ENCODE measurements around the gene HSPH1.
"Not testable (repeated sequence)": the region's sequence is repeated elsewhere in the genome, so short reads cannot be mapped to it uniquely, and the experiment has no call there.

HSPH1 gene

DNA sequence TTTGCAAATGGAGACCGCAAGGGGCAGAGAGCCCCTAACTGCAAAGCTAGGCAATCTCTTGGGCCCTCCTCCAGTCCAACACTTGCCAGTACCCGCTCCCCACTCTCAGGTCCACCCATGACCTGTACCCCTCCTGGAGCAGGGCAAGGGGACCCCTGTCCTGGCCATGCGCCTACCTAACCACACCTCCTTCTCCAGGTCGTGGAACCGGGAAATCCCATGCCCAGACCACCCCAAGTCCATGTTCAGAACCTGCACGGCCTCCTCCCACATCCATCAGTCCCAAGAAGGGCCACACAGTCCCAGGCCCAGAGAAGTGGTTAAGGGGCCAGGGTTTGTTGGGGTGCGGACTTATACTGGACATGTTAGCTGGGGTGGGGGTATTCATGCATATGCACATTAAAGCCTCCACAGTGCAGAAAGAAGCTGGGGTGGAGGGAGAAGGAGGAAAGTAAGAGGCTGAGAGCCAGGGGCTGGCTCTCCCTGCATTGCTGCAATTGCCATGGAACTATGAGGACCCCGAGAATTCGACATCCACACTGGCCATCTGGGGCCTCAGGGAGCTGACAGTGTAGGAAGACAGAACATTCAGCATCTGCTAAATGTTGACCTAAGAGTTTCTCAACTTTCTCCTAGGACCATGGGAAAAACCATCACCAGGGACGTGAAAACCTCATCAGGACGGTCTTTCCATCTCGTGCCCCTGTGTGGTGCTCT, 39.0 kb downstream of the HSPH1 start:
- DNase-seq, result no peak

DNA sequence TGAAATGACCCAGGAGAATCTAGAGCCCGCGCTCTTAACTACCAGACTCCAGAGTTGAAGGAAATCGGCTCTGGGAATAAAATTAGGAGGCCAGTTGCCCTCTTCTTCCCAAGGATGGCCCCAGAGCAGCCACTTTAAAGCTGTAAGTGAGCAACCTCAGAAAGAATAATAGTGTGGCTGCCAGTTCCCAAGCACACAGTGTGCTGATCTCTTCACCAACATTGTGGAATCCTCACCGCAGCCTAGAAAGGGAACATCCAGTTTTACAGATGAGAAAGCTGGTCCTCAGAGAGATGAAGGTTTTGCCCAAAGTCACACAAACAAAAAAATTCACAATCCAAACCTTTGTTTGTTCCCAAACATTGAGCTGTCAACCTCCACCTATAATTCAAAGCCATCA, 39.6 kb downstream of the HSPH1 start:
- no peak for DNase-seq

DNA sequence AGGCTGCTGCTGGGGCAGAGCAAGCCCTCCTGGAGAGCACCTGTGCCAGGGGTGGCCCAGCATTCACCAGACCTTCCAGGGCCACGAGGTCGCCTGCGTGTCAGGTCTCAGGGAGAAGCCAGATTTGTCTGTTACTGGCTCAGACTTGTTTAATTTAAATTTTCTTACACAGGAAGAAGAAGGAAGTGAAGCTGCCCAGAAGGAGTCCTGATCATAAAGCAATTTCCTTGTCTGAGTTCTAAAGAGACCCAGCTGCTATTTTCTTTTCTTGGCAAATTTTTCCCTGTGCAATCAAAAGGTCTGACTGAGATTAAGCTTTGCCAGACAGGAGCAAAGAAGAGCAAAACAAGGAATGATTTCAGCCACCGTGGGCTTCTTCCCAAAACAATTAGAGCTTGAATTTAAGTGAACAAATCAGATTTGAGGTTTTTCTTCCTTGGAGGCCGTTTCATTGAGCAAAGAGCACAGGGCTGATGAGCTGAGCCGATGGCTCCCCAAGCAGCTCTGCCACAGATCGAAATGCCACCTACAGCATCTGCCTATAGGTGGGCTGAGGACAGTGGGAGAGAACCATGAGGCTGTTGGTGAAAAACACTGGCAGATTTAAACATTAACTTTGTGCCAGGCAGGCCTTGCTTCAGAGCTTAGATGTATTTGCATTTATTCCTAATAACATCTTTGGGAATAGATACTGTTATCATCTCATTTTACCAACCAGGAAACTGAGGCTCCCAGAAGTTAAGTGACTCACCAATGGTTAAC, 40.1 kb downstream of the HSPH1 start:
- no peak for DNase-seq

DNA sequence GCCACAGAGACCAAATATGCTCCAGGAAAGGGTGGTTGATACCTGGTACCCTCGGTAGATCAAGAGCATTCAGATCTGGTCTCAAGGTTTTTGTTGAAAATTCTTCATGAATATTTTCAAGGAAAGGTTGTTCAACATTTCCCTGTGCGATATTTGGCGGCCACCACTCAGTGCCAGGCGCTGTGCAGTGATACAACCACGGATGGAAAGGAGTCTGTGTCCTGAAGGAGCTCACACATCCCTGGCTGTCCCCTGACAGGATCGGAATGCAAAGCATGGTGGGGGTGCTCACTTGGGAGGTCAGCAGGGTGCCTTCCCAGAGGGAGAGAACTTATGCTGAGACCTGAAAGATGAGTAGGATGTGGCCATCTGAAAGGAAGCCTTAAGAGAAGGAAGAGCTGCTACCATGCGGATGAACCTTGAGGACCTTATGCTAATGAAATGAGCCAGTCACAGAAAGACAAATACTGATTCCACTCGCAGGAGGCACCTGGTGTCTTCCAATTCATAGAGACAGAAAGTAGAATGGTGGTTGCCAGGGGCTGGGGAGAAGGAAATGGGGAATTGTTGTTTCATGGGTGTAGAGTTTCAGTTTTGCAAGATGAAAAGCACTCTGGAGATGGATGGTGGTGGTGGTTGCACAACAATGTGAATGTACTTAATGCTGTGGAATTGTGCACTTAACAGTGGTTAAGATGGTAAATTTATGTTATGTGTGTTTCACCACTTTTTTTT, 41.6 kb downstream of the HSPH1 start:
- no peak for DNase-seq

DNA sequence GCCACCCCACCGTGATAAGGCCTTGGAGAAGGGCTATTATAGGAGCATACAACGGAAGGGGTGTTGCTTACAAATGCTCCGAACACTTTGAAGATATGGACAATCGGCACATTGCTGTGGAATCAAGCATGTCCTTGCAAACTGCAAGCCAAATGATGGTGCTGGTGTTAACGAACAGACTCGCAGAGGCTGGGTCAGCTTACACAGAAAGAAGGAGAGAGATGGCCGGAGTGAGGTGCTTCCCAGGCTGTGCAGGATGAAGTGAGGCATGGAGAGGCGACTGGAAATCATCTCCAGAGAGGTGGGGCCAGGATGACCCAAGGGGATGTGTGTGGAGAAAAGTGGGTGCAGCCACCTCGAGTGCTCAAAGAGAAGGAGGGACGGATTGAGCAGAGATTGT, 42.2 kb downstream of the HSPH1 start:
- no peak for DNase-seq

DNA sequence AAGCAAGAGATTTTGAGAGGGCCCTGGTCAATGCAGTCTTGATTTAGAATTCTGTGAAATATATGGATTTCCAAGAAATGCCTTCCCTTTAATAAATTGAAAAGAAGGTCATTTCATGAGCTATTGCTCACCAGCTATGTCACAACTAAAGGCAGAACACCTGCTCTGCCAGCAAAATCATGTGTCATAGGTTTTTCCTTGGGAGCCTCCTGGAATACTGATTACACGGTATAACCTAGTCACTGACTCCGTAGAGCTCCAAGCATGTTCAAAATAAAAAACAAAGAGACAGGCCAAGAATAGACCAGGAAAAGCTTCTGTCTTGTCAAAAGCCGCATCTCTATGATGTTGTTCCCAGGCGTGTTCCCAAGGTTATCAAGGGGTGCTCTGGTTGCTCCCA, 45.5 kb downstream of the HSPH1 start:
- no peak for DNase-seq

DNA sequence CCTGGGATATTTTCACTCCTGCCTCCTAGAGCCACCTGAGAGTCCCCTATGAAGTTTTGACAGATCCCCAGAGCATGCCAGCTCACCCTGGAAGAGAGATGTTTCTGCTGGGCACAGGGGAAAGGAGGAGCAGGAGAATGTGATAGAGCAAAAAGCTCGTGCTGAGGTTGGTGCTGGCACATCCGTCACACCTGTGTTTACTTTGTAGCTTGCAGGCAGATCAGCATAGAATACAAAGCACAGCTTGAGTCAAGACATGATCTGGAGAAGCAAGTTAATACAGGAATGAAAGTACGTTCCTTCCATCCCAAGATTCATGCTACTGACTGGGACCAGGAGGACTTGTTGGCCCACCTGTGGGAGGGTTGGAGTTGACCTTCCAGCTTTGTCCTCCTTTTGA, 46.1 kb downstream of the HSPH1 start:
- DNase-seq, result no peak

DNA sequence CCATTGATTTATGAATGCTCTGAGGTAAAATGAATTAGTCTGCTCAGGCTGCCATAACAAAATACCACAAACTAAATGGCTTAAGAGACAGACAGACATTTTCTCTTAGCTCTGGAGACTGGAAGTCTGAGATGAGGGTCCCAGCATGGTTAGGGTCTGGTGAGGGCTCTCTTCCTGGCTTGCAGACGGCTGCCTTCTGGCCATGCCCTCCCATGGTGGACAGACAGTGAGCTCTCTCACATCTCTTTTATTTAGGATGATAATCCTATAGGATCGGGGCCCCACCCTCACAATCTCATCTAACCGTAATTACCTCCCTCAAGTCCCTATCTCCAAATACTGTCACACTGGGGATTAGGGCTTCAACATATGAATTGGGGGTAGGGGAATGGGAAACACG, 47.1 kb downstream of the HSPH1 start:
- DNase-seq, result no peak

DNA sequence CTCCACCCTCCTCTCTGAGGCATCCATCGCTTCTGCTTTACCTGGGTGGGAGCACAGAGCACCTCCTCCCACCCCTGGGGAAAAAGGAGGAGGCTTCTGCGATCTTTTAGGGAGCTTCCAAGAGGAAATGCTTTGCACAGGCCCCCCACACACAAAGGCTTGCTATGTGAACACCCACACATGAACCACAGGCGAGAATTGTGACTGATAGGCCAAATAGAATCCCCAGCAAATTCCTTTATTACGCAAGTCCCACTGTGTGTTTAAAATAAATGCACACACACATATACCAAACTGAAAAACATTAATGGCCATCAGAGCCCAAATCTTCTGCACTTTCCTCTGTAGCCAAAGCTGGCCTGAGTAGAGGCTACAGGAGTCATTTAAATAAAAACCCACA, 50.6 kb downstream of the HSPH1 start:
- no peak for DNase-seq

DNA sequence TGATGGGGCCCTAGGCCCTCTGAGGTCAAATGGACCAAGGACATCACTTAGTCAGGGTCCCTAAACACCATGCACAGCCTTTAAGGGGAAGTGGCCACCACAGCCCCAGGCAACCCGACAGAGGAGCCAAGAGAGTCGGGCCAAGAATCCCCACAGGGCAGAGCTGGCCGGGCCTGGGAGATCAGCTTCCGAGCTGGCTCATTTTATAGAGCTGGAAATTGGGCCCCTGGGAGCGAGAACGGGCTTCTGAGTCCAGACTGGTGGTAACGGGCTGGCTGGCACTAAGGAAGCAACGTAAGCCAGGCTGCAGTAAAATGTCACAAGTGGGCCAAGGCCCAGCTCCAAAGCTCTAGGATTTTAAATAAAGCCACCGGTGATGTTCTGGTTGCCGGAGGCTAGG, 51.1 kb downstream of the HSPH1 start:
- no peak for DNase-seq

DNA sequence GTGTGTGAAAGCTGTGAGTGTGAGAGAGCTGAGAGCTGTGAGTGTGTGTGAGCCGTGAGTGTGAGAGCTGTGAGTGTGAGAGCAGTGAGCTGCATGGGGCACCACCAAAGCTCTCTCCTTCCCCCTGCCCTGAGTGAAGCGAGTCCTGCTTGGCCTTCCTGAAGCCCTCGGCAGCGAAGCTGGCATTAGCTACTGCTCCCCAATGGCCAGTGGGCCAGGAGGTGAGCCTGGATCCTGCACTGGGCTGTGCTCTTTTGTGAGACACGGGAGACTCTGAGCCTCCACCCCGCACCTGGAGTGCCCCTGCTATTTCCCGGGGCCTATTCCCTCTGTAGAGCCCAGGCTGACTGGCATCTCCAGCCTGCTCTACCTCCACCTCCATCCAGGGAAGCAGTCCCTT, 51.5 kb downstream of the HSPH1 start:
- DNase-seq, result no peak

DNA sequence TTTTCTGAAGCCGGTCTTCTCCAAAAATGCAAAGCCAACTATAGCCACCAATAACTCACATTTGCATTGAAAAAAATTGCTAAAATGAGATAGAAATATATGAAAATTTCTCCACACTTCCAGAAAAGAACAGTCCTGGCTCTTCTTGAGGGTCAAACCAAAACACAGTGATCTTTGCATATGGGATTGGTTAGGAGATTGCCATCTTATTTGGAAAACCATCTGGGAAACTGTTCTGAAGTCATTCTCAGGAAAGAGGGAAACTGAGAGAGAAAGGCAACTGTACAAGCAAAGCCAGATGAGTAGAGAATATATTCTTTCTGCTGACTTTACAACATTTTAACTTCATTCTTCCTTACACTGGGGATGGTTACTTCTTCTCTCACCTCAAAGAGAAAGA, 54.6 kb downstream of the HSPH1 start:
- DNase-seq, result no peak

DNA sequence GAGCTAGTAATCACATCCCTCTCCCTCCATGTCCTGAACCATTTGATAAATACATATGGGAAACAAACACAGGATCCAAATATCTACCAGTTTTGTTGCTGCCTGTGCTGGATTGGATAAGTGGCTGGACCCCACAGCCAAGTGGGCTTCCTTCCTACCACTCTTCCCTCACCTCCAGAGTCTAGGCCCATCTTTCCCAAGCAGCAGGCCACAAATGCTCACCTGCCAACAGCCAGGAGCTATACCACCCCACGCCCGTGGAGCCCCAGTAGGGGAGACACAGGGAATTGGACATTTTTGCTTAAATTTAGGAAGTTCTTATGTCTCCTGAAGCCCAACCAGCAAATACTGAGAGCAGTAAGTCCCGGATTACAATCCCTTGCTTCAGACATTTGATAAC, 55.8 kb downstream of the HSPH1 start:
- no peak for DNase-seq

DNA sequence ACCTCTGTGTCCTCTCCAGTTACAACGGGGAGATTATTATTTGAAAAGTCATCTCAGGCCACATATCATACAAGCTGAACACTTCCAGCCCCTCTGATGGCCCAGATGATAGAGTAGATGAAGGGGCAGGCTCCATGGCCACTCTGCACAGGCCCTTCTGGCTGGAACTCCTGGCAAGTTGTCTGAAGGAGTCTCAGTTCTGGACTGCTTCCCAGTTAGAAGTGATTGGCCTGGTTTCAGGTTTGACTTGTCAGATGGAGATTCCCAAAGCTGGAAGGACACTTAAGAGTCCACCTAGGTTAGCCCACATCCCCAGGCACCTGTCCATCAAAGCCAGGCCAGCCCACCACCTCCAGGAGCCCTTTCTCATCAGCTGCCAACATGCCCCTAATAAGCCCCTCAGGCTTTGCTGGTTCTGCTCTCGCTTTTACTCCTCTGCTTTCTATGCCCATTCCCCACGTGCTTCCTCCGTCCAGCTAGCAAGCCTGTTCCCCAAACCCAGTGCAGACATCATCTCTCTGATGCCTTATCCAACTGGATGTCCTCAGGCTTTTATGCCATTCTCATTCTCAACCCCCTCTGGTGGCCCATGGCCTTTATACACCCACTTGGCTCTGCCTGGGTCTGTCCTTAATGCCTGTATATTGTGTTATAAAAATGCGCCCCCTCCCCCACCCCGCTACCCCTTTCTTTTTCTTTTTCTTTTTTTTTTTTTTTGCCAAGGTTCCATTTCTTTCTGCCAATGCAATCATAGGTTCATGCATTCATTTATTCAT, 56.5 kb downstream of the HSPH1 start:
- no peak for DNase-seq

DNA sequence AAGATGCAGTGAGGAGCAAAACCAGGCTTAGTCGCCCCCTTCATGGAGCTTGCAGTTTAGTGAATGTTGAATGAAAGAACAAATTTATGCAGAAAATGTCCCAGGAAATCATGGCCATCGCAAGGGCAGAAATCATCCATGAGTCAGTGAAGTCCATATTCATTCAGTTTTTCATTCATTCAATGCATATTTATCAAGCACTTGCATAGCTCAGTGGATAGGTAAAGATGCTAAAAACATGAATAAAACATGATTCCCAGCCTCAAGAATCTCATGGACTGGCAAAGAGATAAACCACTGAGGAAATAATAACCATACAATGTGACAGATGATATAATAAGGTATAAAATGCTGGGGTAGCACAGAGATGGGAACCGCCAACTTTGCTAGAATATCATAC, 58.8 kb downstream of the HSPH1 start:
- no peak for DNase-seq

DNA sequence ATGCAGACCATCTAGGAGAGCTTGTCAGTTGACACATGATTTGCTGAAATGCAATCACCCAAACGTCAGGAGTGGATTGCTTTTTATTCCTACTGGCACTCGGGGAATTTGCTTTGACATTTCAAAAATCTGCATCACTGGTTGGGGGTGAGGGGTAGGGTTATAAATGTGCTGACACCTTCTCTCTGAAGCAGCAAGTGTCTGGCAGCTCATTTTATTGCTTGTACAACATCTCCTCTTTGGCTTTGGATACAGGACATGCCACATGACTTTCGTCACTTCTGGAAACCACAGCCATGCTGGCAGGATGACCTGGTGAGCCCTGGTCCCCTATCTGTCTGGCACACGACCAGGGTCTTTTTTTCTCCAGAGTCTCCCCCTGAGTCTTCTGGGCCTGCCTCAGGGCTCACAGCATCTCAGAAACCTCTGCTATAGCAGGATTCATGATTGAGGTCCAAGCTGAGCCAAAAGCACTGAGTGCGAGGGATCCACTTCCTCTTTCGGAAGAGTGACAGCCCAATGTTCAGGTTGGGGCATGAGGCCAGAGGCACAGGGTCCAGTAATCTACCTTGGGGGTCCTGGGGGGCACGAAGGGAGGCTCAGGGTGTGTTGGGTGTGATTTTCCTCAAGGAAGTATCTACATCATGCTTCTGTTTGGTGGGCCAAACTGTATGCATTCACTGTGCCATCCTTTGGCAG, 60.1 kb downstream of the HSPH1 start:
- no peak for DNase-seq

DNA sequence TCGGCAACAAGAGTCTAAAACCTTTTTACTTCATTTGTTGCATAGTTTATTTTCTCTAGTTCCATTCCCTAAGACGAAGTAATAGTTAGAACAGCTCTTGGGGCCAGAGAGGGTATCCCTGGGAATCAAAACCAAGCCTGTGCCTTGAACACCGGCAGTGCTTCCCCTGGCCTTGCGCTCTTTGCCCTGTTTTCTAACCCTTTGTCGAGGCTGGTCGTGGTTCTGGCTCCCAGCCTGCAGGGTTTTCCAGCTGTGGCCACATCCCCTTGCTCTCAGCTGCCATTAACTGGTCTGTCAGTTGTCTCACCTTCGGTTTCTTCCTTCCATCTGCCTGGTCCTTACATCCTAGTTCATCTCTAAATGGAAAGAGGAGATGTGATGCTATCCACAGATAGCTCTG, 61.0 kb downstream of the HSPH1 start:
- no peak for DNase-seq

DNA sequence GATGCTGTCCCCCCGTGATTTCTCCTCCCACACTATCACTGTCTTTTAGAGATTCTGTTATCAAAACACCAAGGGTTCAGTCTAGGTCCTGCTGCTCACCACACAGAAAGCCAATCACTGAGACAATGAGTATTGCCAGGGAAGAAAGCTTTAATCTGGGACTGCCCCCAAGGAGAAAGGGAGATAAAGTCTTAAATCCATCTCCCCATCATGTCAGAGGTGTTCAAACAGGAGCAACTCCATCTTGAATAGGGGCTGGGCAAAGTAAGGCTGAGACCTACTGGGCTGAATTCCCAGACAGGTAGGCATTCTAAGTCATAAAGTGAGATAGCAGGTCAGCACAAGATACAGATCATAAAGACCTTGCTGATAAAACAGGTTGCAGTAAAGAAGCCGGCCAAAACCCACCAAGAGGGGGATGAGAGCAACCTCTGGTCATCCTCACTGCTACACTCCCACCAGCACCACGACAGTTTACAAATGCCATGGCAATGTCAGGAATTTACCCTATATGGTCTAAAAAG, 63.7 kb downstream of the HSPH1 start:
- not testable (repeated sequence) for DNase-seq

DNA sequence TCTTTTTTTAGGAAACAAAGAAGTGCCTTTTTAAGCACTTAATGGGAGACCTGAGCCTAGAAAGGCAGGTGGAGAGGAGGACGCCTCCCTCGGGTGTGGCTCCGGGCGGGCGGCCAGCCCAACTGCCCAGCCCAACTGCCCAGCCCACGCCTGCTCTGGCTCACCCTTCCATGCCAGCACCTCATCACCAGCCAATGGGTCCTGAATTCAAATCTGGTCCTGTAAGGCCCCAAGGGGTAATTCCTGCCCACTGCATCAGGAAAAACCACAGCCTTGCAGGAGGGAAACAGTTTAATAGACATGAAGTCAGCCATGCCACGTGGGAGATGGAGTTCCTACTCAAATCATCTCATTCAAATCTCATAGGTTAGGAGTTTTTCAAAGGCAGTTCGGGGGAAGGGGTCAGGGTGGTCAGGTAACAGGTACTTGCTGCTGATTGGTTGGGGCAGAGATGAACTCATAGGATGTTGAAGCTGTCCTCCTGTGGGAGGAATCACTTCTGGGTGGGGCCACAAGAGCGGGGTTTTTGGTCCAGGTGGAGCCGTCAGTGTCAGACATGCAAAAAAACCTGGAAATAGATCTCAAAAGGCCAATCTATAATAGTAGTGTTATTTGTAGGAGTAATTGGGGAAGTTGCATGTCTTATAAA, 64.9 kb downstream of the HSPH1 start:
- no peak for DNase-seq

DNA sequence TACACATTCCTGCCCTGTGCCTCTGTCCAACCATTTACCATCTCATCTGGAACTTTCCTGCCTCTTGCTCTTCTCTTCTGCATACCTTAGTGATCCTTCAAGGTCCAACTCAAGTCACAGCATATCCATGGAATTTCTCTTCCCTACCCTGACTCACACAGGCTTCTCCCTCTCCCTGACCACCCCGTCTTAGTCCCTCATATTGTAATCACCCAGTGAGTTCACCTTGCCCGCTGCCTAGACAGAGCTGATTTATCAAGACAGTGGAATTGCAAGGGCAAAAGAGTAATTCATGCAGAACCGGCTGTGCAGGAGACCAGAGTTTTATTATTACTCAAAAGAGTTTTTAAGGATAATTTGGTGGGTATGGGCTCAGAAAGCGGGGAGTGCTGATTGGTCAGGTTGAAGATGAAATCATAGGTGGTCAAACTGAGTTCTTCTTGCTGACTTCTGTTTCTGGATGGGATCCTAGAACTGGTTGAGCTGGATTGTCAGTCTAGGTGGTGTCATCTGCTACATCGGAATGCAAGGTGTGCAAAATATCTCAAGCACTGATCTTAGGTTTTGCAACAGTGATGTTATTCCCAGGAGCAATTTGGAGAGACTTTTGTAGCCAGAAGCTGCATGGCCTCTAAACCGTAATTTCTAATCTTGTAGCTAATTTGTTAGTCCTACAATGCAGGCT, 67.2 kb downstream of the HSPH1 start:
- DNase-seq, result no peak

Measured in NCI-H2227 treated with DMSO at 0.1 percent for 48 hours (cell line).